MM.1S (cell line): Measurements from ENCODE around the gene ZNF333.

Experiments used
- EZH2 ChIP-seq: fragments of 300-600 bp; sonication (generic); optimal IDR thresholded peaks from 2 replicates; pipeline ENCODE3; 2017; ENCODE audit warnings: low read depth, mild to moderate bottlenecking, antibody characterized with exemption, low read length, mixed read lengths
- EZH2phosphoT487 ChIP-seq: fragments of 300-600 bp; sonication (generic); IDR thresholded peaks from 2 replicates; pipeline ENCODE4 v1.6.1; 2018; ENCODE audit warnings: antibody characterized with exemption, low read length
- TF ChIP-seq, protein P1 (sequence below): fragments of 300-600 bp; sonication (generic); IDR thresholded peaks from 2 replicates; pipeline ENCODE4 v1.5.1; 2016; ENCODE audit warnings: antibody characterized with exemption, low read length, mixed read lengths

DNA sequence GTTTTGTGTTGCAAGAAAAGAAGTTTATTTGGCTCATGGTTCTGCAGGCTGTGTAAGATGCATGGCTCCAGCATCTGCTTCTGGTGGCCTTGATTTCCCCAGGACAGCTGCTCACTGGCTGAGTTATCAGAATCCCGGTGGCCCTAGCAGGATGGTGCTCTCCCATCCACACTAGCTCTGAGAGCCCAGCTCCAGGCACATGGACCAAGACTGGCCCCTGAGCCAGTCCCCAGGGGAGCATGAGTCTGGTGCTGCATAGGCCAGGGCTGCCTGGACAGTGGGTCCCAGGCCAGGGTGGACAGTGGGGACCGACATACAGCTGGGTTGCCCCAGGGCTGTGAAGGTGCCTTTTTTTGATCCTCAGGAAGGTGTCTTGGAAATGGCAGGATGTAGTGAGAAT, 78.2 kb downstream of the ZNF333 start:
- TF ChIP-seq, protein P1, sequence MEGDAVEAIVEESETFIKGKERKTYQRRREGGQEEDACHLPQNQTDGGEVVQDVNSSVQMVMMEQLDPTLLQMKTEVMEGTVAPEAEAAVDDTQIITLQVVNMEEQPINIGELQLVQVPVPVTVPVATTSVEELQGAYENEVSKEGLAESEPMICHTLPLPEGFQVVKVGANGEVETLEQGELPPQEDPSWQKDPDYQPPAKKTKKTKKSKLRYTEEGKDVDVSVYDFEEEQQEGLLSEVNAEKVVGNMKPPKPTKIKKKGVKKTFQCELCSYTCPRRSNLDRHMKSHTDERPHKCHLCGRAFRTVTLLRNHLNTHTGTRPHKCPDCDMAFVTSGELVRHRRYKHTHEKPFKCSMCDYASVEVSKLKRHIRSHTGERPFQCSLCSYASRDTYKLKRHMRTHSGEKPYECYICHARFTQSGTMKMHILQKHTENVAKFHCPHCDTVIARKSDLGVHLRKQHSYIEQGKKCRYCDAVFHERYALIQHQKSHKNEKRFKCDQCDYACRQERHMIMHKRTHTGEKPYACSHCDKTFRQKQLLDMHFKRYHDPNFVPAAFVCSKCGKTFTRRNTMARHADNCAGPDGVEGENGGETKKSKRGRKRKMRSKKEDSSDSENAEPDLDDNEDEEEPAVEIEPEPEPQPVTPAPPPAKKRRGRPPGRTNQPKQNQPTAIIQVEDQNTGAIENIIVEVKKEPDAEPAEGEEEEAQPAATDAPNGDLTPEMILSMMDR, result no peak
- TF ChIP-seq EZH2, result no peak
- TF ChIP-seq EZH2phosphoT487, result no peak
